K562 (cell line): Measurements from ENCODE around the gene FERMT3. TPM values are rescaled to one million over a fixed set of nuclear protein-coding genes. Genes with fewer than 3 reads are reported as not detected.

Experiments
- ATF7 ChIP-seq: fragments of 450-650 bp; IDR thresholded peaks from 2 replicates; pipeline ENCODE4 v1.7.1; 2014; ENCODE audit warnings: mild to moderate bottlenecking, moderate library complexity
- BHLHE40 ChIP-seq: IDR thresholded peaks from 2 replicates; pipeline ENCODE4 v1.6.1; 2011; ENCODE audit warnings: low read length, improper control_type of control experiment
- KAT8 ChIP-seq: fragments of 450-650 bp; IDR thresholded peaks from 2 replicates; pipeline ENCODE4 v1.6.1; 2016; ENCODE audit warnings: low read depth, mild to moderate bottlenecking
- KLF13 ChIP-seq: fragments of 450-650 bp; IDR thresholded peaks from 2 replicates; pipeline ENCODE4 v1.6.1; 2016; ENCODE audit warnings: missing genetic modification characterization, low read depth, mild to moderate bottlenecking, missing compliant biosample characterization, moderate library complexity, borderline replicate concordance
- KLF16 ChIP-seq: IDR thresholded peaks from 2 replicates; pipeline ENCODE4 v1.6.1; 2016; ENCODE audit warnings: antibody characterized with exemption
- MCM3 ChIP-seq: fragments of 450-650 bp; IDR thresholded peaks from 2 replicates; pipeline ENCODE4 v1.6.1; 2016
- NR4A1 ChIP-seq, 2 experiments: fragments of 250-450 bp in 1 of 2; fragments of 450-650 bp in 1 of 2; sonication (Bioruptor Pico) in 1 of 2; IDR thresholded peaks; 2 replicates each; pipeline versions ENCODE4 v1.4.0 to v1.6.1; 2016 to 2020; ENCODE audit warnings: mild to moderate bottlenecking in 2 of 2, missing compliant biosample characterization in 1 of 2, missing genetic modification characterization in 1 of 2, moderate library complexity in 1 of 2
- SRF ChIP-seq, 2 experiments: fragments of 250-450, 450-650 bp in 1 of 2; sonication (Bioruptor Pico) in 1 of 2; sonication (generic) in 1 of 2; formaldehyde crosslinking; IDR thresholded peaks; 2 replicates each; pipeline versions ENCODE4 v1.5.0 to v1.5.1; 2020 to 2022; ENCODE audit warnings: mild to moderate bottlenecking in 1 of 2, missing genetic modification reagents in 1 of 2
- SRSF9 ChIP-seq: fragments of 200-400 bp; formaldehyde crosslinking; IDR thresholded peaks from 2 replicates; pipeline ENCODE4 v1.6.1; 2017; ENCODE audit warnings: low read depth, low read length, borderline replicate concordance
- TARDBP ChIP-seq: fragments of 450-650 bp; IDR thresholded peaks from 2 replicates; pipeline ENCODE4 v1.6.1; 2016
- UBTF ChIP-seq, 2 experiments: IDR thresholded peaks; 2 replicates each; pipeline ENCODE4 v1.6.1; 2012; ENCODE audit warnings: improper control_type of control experiment in 2 of 2, low read depth in 2 of 2, low read length in 2 of 2, borderline replicate concordance in 1 of 2
- ZBTB7A ChIP-seq: IDR thresholded peaks from 2 replicates; pipeline ENCODE4 v1.6.1; 2011; ENCODE audit warnings: low read depth, mild to moderate bottlenecking, low read length, moderate library complexity, borderline replicate concordance; ENCODE audit not compliant: control insufficient read depth
- ZBTB8A ChIP-seq: fragments of 450-650 bp; IDR thresholded peaks from 2 replicates; pipeline ENCODE4 v1.6.1; 2018; ENCODE audit warnings: mild to moderate bottlenecking, moderate library complexity; ENCODE audit not compliant: partially characterized antibody
- ZNF24 ChIP-seq: fragments of 450-650 bp; IDR thresholded peaks from 2 replicates; pipeline ENCODE4 v1.6.1; 2016
- ZNF512 ChIP-seq: IDR thresholded peaks from 2 replicates; pipeline ENCODE4 v1.6.1; 2016; ENCODE audit warnings: missing genetic modification characterization, missing compliant biosample characterization
- polyA plus RNA-seq, 8 experiments: library from polyadenylated mRNA; depleted of rRNA in 4 of 8; stranded (reverse) in 5 of 8; unstranded in 3 of 8; fragments of >200 nt; fragmentation: Nextera tagmentation in 2 of 8; fragmentation: Illumina TruSeq in 1 of 8; extraction: Ambion mirVana in 2 of 8; extraction: Trizol in 1 of 8; gene quantifications; 2 replicates each; pipeline versions ENCODE4 v1.2.1 to v1.2.3, GENCODE V29; 2011 to 2014; ENCODE audit warnings: inconsistent platforms in 1 of 8, missing spikeins in 1 of 8
- total RNA-seq, 7 experiments: library from RNA; depleted of rRNA in 6 of 7; stranded (reverse); fragments of >200 nt in 6 of 7; fragmentation: Illumina TruSeq in 2 of 7; extraction: Trizol in 2 of 7; gene quantifications; 2 replicates each; pipeline versions ENCODE4 v1.2.1 to v1.2.3, GENCODE V29; 2011 to 2021; ENCODE audit warnings: low replicate concordance in 1 of 7

FERMT3 gene
- total and polyA plus RNA-seq, 9 of the 15 experiments (the other 6 are each of a cell fraction or from before 2014, with no cell fraction given), result 3.2 to 275 (median 79.7) TPM

- TF ChIP-seq ZNF512 (tag), result no peak
- TF ChIP-seq KLF16, result 0 out of 2 replicates have a peak, but pooled peaks have one; percentile 3
- no peak for TF ChIP-seq ZBTB8A
- TF ChIP-seq ZBTB7A, result peak; percentile 83
- peak; percentile 69 to 73; a peak in 2 of 4 replicates for TF ChIP-seq UBTF (IDR thresholded peaks at IDR 0.05; ENCODE audit: borderline replicate concordance in 1 of 2, low read depth in 2 of 2, low read length in 2 of 2)
- no peak for TF ChIP-seq SRSF9
- peak; percentile 63; the same call in 1 of the 2 replicates for TF ChIP-seq TARDBP
- TF ChIP-seq SRF (CRISPR knock-in tag; IDR thresholded peaks at IDR 0.05), result peak in 1 of 2 experiments; percentile 72; a peak in 1 of 4 replicates
- no peak for TF ChIP-seq MCM3
- TF ChIP-seq KAT8, result no peak
- 0 out of 2 replicates have a peak, but pooled peaks have one; percentile 19 for TF ChIP-seq BHLHE40
- 0 out of 2 replicates have a peak, but pooled peaks have one; percentile 50 for TF ChIP-seq NR4A1 (CRISPR knock-in tag; IDR thresholded peaks at IDR 0.05)
- TF ChIP-seq NR4A1 (tag; IDR thresholded peaks at IDR 0.05), result 0 out of 2 replicates have a peak, but pooled peaks have one; percentile 24
- peak; percentile 82; the same call in 1 of the 2 replicates for TF ChIP-seq KLF13 (tag)
- peak; percentile 65; the same call in 1 of the 2 replicates for TF ChIP-seq ATF7
- peak; percentile 40; the same call in 1 of the 2 replicates for TF ChIP-seq ZNF24
These were observed 40.6 kb downstream of the FERMT3 start, which contains the start of gene PPP1R14B (continued) for GRCh38 chr11:64246871-64247728.
